Liver (tissue), 9 donors: Measurements from ENCODE around the gene ARHGAP8. TPM values are rescaled to one million over a fixed set of nuclear protein-coding genes. Genes with fewer than 3 reads are reported as not detected.

Source experiments
- DNase-seq: peaks from one replicate; pipeline ENCODE4 v3.0.0-alpha.2; 2017; ENCODE audit warnings: low spot score
- H3K27ac ChIP-seq, 2 donors: one replicate each; pipeline ENCODE4 v1.7.0; 2013; ENCODE audit warnings: inconsistent platforms in 2 of 2, low read length in 2 of 2, control low read depth in 1 of 2, low read depth in 1 of 2, mild to moderate bottlenecking in 1 of 2
- H3K27me3 ChIP-seq, 4 donors: one replicate each; pipeline versions ENCODE4 v1.6.1 to v1.7.0; 2013; ENCODE audit warnings: low read length in 3 of 4, inconsistent platforms in 1 of 4, mild to moderate bottlenecking in 1 of 4, moderate library complexity in 1 of 4; ENCODE audit not compliant: control insufficient read depth in 4 of 4, insufficient read depth in 4 of 4
- H3K36me3 ChIP-seq, 4 donors: one replicate each; pipeline versions ENCODE4 v1.6.1 to v1.7.0; 2013; ENCODE audit warnings: low read length in 3 of 4, mild to moderate bottlenecking in 3 of 4, low read depth in 1 of 4, moderate library complexity in 1 of 4; ENCODE audit not compliant: control insufficient read depth in 4 of 4, insufficient read depth in 3 of 4
- H3K4me1 ChIP-seq, 4 donors: one replicate each; pipeline versions ENCODE4 v1.6.1 to v1.7.0; 2013; ENCODE audit warnings: low read length in 3 of 4, mild to moderate bottlenecking in 3 of 4, moderate library complexity in 1 of 4; ENCODE audit not compliant: control insufficient read depth in 4 of 4, insufficient read depth in 4 of 4
- H3K4me3 ChIP-seq, 3 donors: one replicate each; pipeline versions ENCODE4 v1.6.1 to v1.7.0; 2013; ENCODE audit warnings: low read length in 3 of 3, control low read depth in 1 of 3, low read depth in 1 of 3, mild to moderate bottlenecking in 1 of 3
- H3K9ac ChIP-seq, 2 donors: one replicate each; pipeline ENCODE4 v1.7.0; 2013; ENCODE audit warnings: low read length in 2 of 2, mild to moderate bottlenecking in 2 of 2, moderate library complexity in 2 of 2, control low read depth in 1 of 2, low read depth in 1 of 2
- H3K9me3 ChIP-seq, 4 donors: one replicate each; pipeline versions ENCODE4 v1.6.1 to v1.7.0; 2013; ENCODE audit warnings: low read length in 3 of 4; ENCODE audit not compliant: control insufficient read depth in 4 of 4
- EGR1 ChIP-seq, 2 donors: IDR thresholded peaks; 2 replicates each; pipeline ENCODE4 v1.6.1; 2016 to 2018; ENCODE audit warnings: antibody characterized with exemption in 2 of 2, low read depth in 2 of 2
- FOXA1 ChIP-seq: IDR thresholded peaks from 2 replicates; pipeline ENCODE4 v1.6.1; 2016; ENCODE audit warnings: antibody characterized with exemption
- FOXA2 ChIP-seq: IDR thresholded peaks from 2 replicates; pipeline ENCODE4 v1.6.1; 2016; ENCODE audit warnings: antibody characterized with exemption
- GABPA ChIP-seq, 2 donors: IDR thresholded peaks in 1 of 2; conservative IDR thresholded peaks in 1 of 2; 2 replicates each; pipeline ENCODE4 v1.6.1; 2016; ENCODE audit warnings: antibody characterized with exemption in 2 of 2, mild to moderate bottlenecking in 1 of 2, moderate library complexity in 1 of 2
- HNF4A ChIP-seq, 2 donors: conservative IDR thresholded peaks; 2 replicates each; pipeline ENCODE4 v1.6.1; 2016; ENCODE audit warnings: antibody characterized with exemption in 2 of 2, mild to moderate bottlenecking in 2 of 2
- HNF4G ChIP-seq: IDR thresholded peaks from 2 replicates; pipeline ENCODE4 v1.6.1; 2016; ENCODE audit warnings: antibody characterized with exemption
- JUND ChIP-seq, 2 donors: IDR thresholded peaks; 2 replicates each; pipeline ENCODE4 v1.6.1; 2016; ENCODE audit warnings: antibody characterized with exemption in 2 of 2
- NR2F2 ChIP-seq: IDR thresholded peaks from 2 replicates; pipeline ENCODE4 v1.6.1; 2016; ENCODE audit warnings: antibody characterized with exemption
- RAD21 ChIP-seq, 2 donors: IDR thresholded peaks; 2 replicates each; pipeline ENCODE4 v1.6.1; 2016; ENCODE audit warnings: antibody characterized with exemption in 2 of 2, mild to moderate bottlenecking in 2 of 2
- REST ChIP-seq: IDR thresholded peaks from 2 replicates; pipeline ENCODE4 v1.6.1; 2016; ENCODE audit warnings: antibody characterized with exemption, mild to moderate bottlenecking
- SP1 ChIP-seq: IDR thresholded peaks from 2 replicates; pipeline ENCODE4 v1.6.1; 2018; ENCODE audit warnings: antibody characterized with exemption, mild to moderate bottlenecking
- TAF1 ChIP-seq: conservative IDR thresholded peaks from 2 replicates; pipeline ENCODE4 v1.6.1; 2016; ENCODE audit warnings: antibody characterized with exemption, mild to moderate bottlenecking
- YY1 ChIP-seq: IDR thresholded peaks from 2 replicates; pipeline ENCODE4 v1.6.1; 2016; ENCODE audit warnings: antibody characterized with exemption, mild to moderate bottlenecking
- WGBS: extraction: QIAGEN DNeasy Blood & Tissue Kit; methylation state at CpG from one replicate; pipeline ENCODE4 v1.1.7; 2013; 5-methylcytosine and 5-hydroxymethylcytosine counted together
- polyA plus RNA-seq, 2 donors: library from polyadenylated mRNA; stranded (reverse) in 1 of 2; unstranded in 1 of 2; fragments of 200-250 nt in 1 of 2; fragments of >200 nt in 1 of 2; fragmentation: Nextera tagmentation in 1 of 2; extraction: Ambion mirVana in 1 of 2; gene quantifications; one replicate each; pipeline versions ENCODE4 v1.2.1 to v1.2.3, GENCODE V29; 2013 to 2015
- total RNA-seq, 2 donors: library from RNA; depleted of rRNA; stranded (reverse); fragments of >200 nt; gene quantifications; one replicate each; pipeline ENCODE4 v1.2.3, GENCODE V29; 2014
- TF ChIP-seq, protein P1 (sequence below): IDR thresholded peaks from 2 replicates; pipeline ENCODE4 v1.6.1; 2016; ENCODE audit warnings: antibody characterized with exemption
- TF ChIP-seq, protein P2 (sequence below): IDR thresholded peaks from 2 replicates; pipeline ENCODE4 v1.6.1; 2016; ENCODE audit warnings: antibody characterized with exemption
- TF ChIP-seq, protein P3 (sequence below): fragments of 150-350 bp; IDR thresholded peaks from 2 replicates; pipeline ENCODE4 v1.5.1; 2017; ENCODE audit warnings: improper control_type of control experiment, low read depth, low read length; ENCODE audit not compliant: missing input control
- TF ChIP-seq, protein P4 (sequence below): IDR thresholded peaks from 2 replicates; pipeline ENCODE4 v1.6.1; 2016; ENCODE audit warnings: antibody characterized with exemption
- donor health status: healthy.
- donor health status: healthy.
- donor health status: healthy.
- donor health status: healthy.
- donor health status: healthy.

Gene ARHGAP8
- total and polyA plus RNA-seq, 4 donors, result 0.58 to 1.8 (median 1.1) TPM

- Histone ChIP-seq H3K27me3 (no peaks in the 10 kb centered on the region), H3K9me3 (no peaks in the 10 kb centered on the region), H3K4me3 (peak overlapping the region; percentile 38 to 64 (median 45)), H3K27ac (peak overlapping the region; percentile 84 to 91), H3K4me1 (peaks cover 28 to 67% (median 48%) of the 10 kb centered on the region in 4 donors), H3K9ac (peak overlapping the region in 1 of 2 donors; percentile 3), H3K36me3 (no peaks in the 10 kb centered on the region)
- TF ChIP-seq, protein P1, sequence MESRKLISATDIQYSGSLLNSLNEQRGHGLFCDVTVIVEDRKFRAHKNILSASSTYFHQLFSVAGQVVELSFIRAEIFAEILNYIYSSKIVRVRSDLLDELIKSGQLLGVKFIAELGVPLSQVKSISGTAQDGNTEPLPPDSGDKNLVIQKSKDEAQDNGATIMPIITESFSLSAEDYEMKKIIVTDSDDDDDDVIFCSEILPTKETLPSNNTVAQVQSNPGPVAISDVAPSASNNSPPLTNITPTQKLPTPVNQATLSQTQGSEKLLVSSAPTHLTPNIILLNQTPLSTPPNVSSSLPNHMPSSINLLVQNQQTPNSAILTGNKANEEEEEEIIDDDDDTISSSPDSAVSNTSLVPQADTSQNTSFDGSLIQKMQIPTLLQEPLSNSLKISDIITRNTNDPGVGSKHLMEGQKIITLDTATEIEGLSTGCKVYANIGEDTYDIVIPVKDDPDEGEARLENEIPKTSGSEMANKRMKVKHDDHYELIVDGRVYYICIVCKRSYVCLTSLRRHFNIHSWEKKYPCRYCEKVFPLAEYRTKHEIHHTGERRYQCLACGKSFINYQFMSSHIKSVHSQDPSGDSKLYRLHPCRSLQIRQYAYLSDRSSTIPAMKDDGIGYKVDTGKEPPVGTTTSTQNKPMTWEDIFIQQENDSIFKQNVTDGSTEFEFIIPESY, result no peak
- no peak for TF ChIP-seq TAF1
- no peak for TF ChIP-seq HNF4A (conservative IDR thresholded peaks at IDR 0.05)
- TF ChIP-seq, protein P2, sequence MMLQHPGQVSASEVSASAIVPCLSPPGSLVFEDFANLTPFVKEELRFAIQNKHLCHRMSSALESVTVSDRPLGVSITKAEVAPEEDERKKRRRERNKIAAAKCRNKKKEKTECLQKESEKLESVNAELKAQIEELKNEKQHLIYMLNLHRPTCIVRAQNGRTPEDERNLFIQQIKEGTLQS, result no peak
- peak; percentile 21 for TF ChIP-seq SP1
- TF ChIP-seq YY1, result peak; percentile 57
- TF ChIP-seq, protein P3, sequence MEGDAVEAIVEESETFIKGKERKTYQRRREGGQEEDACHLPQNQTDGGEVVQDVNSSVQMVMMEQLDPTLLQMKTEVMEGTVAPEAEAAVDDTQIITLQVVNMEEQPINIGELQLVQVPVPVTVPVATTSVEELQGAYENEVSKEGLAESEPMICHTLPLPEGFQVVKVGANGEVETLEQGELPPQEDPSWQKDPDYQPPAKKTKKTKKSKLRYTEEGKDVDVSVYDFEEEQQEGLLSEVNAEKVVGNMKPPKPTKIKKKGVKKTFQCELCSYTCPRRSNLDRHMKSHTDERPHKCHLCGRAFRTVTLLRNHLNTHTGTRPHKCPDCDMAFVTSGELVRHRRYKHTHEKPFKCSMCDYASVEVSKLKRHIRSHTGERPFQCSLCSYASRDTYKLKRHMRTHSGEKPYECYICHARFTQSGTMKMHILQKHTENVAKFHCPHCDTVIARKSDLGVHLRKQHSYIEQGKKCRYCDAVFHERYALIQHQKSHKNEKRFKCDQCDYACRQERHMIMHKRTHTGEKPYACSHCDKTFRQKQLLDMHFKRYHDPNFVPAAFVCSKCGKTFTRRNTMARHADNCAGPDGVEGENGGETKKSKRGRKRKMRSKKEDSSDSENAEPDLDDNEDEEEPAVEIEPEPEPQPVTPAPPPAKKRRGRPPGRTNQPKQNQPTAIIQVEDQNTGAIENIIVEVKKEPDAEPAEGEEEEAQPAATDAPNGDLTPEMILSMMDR, result no peak
- TF ChIP-seq FOXA1, result no peak
- TF ChIP-seq NR2F2, result peak; percentile 79
- TF ChIP-seq FOXA2, result no peak
- TF ChIP-seq EGR1 (IDR thresholded peaks at IDR 0.05; ENCODE audit: low read depth in 2 of 2), result no peak
- no peak for TF ChIP-seq HNF4G
- TF ChIP-seq GABPA (IDR thresholded peaks at IDR 0.05 in 1 of 2, conservative IDR thresholded peaks at IDR 0.05 in 1 of 2), result no peak
- no peak for TF ChIP-seq REST
- no peak for DNase-seq
- 21% methylated on average over 18 of the region's 18 CpGs for WGBS
These were observed 37.5 kb upstream of the ARHGAP8 start for GRCh38 chr22:44714703-44715350.

DNA sequence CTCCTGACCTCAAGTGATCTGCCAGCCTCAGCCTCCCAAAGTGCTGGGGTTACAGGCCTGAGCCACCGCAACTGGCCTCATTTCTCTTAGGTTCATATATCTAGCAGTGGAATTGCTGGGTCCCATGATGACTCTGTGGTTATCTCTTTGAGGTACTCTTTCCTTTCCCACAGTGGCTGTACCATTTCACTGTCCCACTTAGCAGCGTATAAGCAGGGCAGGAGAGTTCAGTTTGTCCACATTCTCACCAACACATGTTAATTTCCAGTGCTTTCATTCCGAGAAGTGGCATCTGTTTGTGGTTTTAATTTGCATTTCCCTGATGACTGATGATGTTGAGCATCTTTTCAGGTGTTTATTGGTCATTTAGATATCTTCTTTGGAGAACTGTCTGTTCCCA is 34.0 kb upstream of the ARHGAP8 start:
- Histone ChIP-seq H3K27ac (no peak overlapping the region), H3K4me1 (peaks cover 7 to 36% (median 25%) of the 10 kb centered on the region in 4 donors), H3K9me3 (no peaks in the 10 kb centered on the region), H3K27me3 (no peaks in the 10 kb centered on the region), H3K9ac (no peak overlapping the region), H3K36me3 (peaks cover 0 to 5% (median 3%) of the 10 kb centered on the region in 4 donors), H3K4me3 (no peak overlapping the region)
- 82% methylated on average over 3 of the region's 3 CpGs for WGBS
- no peak for DNase-seq
- TF ChIP-seq JUND (IDR thresholded peaks at IDR 0.05), result no peak
- TF ChIP-seq, protein P2, result no peak
- TF ChIP-seq, protein P1, result no peak
- no peak for TF ChIP-seq TAF1
- no peak for TF ChIP-seq SP1
- TF ChIP-seq NR2F2, result no peak
- TF ChIP-seq FOXA2, result no peak
- no peak for TF ChIP-seq RAD21 (IDR thresholded peaks at IDR 0.05)
- TF ChIP-seq HNF4A (conservative IDR thresholded peaks at IDR 0.05), result no peak
- no peak for TF ChIP-seq FOXA1
- TF ChIP-seq REST, result no peak
- TF ChIP-seq, protein P4, sequence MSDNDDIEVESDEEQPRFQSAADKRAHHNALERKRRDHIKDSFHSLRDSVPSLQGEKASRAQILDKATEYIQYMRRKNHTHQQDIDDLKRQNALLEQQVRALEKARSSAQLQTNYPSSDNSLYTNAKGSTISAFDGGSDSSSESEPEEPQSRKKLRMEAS, result no peak
